Measurements from ENCODE around the gene FLNB. TPM values are rescaled to one million over a fixed set of nuclear protein-coding genes. Genes with fewer than 3 reads are reported as not detected.

The FLNB gene
- polyA plus RNA-seq, 1 of the 3 experiments (the other 2 are of a cell fraction): 127 TPM

- Histone ChIP-seq H3F3A (replicated peaks; ENCODE audit: insufficient read depth) (peaks cover 2% of the 10 kb centered on the region), H3K4me3 (ENCODE audit: low read depth in 2 of 2, low read length in 1 of 2) (no peak overlapping the region), H3K4me1 (ENCODE audit: control insufficient read depth in 1 of 2, insufficient read depth in 2 of 2, low read depth in 1 of 2, low read length in 1 of 2) (no peaks in the 10 kb centered on the region), H3K9me3 (no peaks in the 10 kb centered on the region), H2AFZ (ENCODE audit: low read depth) (no peak overlapping the region), H3K9me2 (no peaks in the 10 kb centered on the region), H3K36me3 (replicated peaks in 1 of 2; ENCODE audit: control insufficient read depth in 1 of 2, insufficient read depth in 2 of 2, low read length in 1 of 2) (peaks cover 59 to 78% of the 10 kb centered on the region in 2 experiments), H3K9ac (no peak overlapping the region), H4K20me1 (ENCODE audit: insufficient read depth) (no peaks in the 10 kb centered on the region), H3K79me2 (ENCODE audit: insufficient read depth) (peaks cover 6% of the 10 kb centered on the region; the same call in 1 of the 2 replicates), H3K4me2 (no peak overlapping the region), H3K27ac (ENCODE audit: low read depth in 2 of 2, low read length in 1 of 2) (no peak overlapping the region), H3K27me3 (ENCODE audit: insufficient read depth) (no peaks in the 10 kb centered on the region)
- no peak for DNase-seq
- WGBS (ENCODE audit: low lambda C conversion rate): 97% methylated on average over 10 of the region's 10 CpGs
- POLR2A ChIA-PET: no interaction called here
- no peak for TF ChIP-seq REST (IDR thresholded peaks at IDR 0.05; ENCODE audit: low read depth, low read length)
- TF ChIP-seq RCOR1 (IDR thresholded peaks at IDR 0.05; ENCODE audit: low read length): no peak
- CTCF ChIA-PET: no interaction called here
Measured at GRCh38 chr3:58155838-58156237, 147.6 kb downstream of the FLNB start.

GRCh38 chr3:58157700-58158099, 149.5 kb downstream of the FLNB start:
- no peak for DNase-seq
- Histone ChIP-seq H3F3A (replicated peaks; ENCODE audit: insufficient read depth) (peaks cover 11% of the 10 kb centered on the region), H3K27ac (ENCODE audit: low read depth in 2 of 2, low read length in 1 of 2) (no peak overlapping the region), H3K36me3 (replicated peaks in 1 of 2; ENCODE audit: control insufficient read depth in 1 of 2, insufficient read depth in 2 of 2, low read length in 1 of 2) (peaks cover 60 to 69% of the 10 kb centered on the region in 2 experiments), H3K79me2 (ENCODE audit: insufficient read depth) (peaks cover 6% of the 10 kb centered on the region; the same call in 1 of the 2 replicates), H3K4me1 (ENCODE audit: control insufficient read depth in 1 of 2, insufficient read depth in 2 of 2, low read depth in 1 of 2, low read length in 1 of 2) (peaks cover 3 to 13% of the 10 kb centered on the region in 2 experiments; a peak in 2 of 4 replicates), H4K20me1 (ENCODE audit: insufficient read depth) (no peaks in the 10 kb centered on the region), H3K4me2 (no peak overlapping the region), H3K9me2 (no peaks in the 10 kb centered on the region), H3K27me3 (ENCODE audit: insufficient read depth) (no peaks in the 10 kb centered on the region), H2AFZ (ENCODE audit: low read depth) (no peak overlapping the region), H3K4me3 (ENCODE audit: low read depth in 2 of 2, low read length in 1 of 2) (no peak overlapping the region), H3K9ac (no peak overlapping the region), H3K9me3 (no peaks in the 10 kb centered on the region)
- ChIA-PET POLR2A (no interaction called here), CTCF (interaction anchor here (0.9 to 2.6 kb wide), 7 partner anchors 10 to 374 kb away, joined by 3 to 7 read pairs (median 4); no protein-coding TSS in a partner anchor)
- TF ChIP-seq MXI1 (IDR thresholded peaks at IDR 0.05; ENCODE audit: low read depth, low read length): no peak
- no peak for TF ChIP-seq FOXJ3 (CRISPR knock-in tag; IDR thresholded peaks at IDR 0.05)
- TF ChIP-seq USF2 (IDR thresholded peaks at IDR 0.05; ENCODE audit: borderline replicate concordance, low read depth, low read length): no peak
- TF ChIP-seq FOSL2 (IDR thresholded peaks at IDR 0.05; ENCODE audit: borderline replicate concordance, low read depth): no peak
- TF ChIP-seq MAX (IDR thresholded peaks at IDR 0.05; ENCODE audit: low read depth): no peak
- no peak for TF ChIP-seq MEF2A (IDR thresholded peaks at IDR 0.05; ENCODE audit: borderline replicate concordance, low read depth)
- TF ChIP-seq RCOR1 (IDR thresholded peaks at IDR 0.05; ENCODE audit: low read length): no peak
- TF ChIP-seq SIN3A (IDR thresholded peaks at IDR 0.05; ENCODE audit: borderline replicate concordance, low read depth, low read length): no peak
- 83% methylated on average over 11 of the region's 11 CpGs for WGBS (ENCODE audit: low lambda C conversion rate)

All from SK-N-SH (cell line).